NCI-H1105 (cell line): ENCODE results near the gene OTUB1.

Experiments
- DNase-seq: peaks from one replicate; lab custom pipeline; 2025; lab: John Stamatoyannopoulos, UW

The OTUB1 gene

GRCh38 chr11:63974259-63975143 lies 11.7 kb upstream of the OTUB1 start, which contains the start of gene COX8A:
Gene COX8A (plus strand): TSS chr11:63974620. CDS start chr11:63974681, 61 bp downstream.
- DNase-seq: peak; percentile 100

GRCh38 chr11:63978551-63979239 lies 7.5 kb upstream of the OTUB1 start:
- DNase-seq: no peak

GRCh38 chr11:63979426-63979825 lies 6.8 kb upstream of the OTUB1 start:
- DNase-seq: no peak

- DNase-seq: no peak
Observed at GRCh38 chr11:63985812-63986155, 454 bp upstream of the OTUB1 start.

- no peak for DNase-seq
Observed at GRCh38 chr11:63986932-63987513, 785 bp downstream of the OTUB1 start.

GRCh38 chr11:63991558-63991957 lies 5.3 kb downstream of the OTUB1 start:
- DNase-seq: no peak

- DNase-seq: no peak
Observed at GRCh38 chr11:63993100-63993499, 6.9 kb downstream of the OTUB1 start.

- no peak for DNase-seq
Observed at GRCh38 chr11:63993993-63994392, 7.8 kb downstream of the OTUB1 start.

GRCh38 chr11:63996512-63996911 lies 10.3 kb downstream of the OTUB1 start:
- no peak for DNase-seq

- DNase-seq: no peak
Observed at GRCh38 chr11:63997104-63997700, 11.0 kb downstream of the OTUB1 start.

GRCh38 chr11:63997801-63998337 lies 11.6 kb downstream of the OTUB1 start:
- DNase-seq: no peak

- DNase-seq: peak; percentile 78
Observed at GRCh38 chr11:63998558-63999348, 12.5 kb downstream of the OTUB1 start.

GRCh38 chr11:63999349-64000025 lies 13.2 kb downstream of the OTUB1 start:
- peak; percentile 95 for DNase-seq

GRCh38 chr11:64000026-64000739 lies 13.9 kb downstream of the OTUB1 start:
- no peak for DNase-seq

- DNase-seq: no peak
Observed at GRCh38 chr11:64000740-64001483, 14.7 kb downstream of the OTUB1 start.

GRCh38 chr11:64001484-64002420 lies 15.5 kb downstream of the OTUB1 start:
- DNase-seq: no peak

GRCh38 chr11:64003807-64004589 lies 17.8 kb downstream of the OTUB1 start:
- DNase-seq: no peak
